ENCODE measurements around the gene NPRL2.

DNA sequence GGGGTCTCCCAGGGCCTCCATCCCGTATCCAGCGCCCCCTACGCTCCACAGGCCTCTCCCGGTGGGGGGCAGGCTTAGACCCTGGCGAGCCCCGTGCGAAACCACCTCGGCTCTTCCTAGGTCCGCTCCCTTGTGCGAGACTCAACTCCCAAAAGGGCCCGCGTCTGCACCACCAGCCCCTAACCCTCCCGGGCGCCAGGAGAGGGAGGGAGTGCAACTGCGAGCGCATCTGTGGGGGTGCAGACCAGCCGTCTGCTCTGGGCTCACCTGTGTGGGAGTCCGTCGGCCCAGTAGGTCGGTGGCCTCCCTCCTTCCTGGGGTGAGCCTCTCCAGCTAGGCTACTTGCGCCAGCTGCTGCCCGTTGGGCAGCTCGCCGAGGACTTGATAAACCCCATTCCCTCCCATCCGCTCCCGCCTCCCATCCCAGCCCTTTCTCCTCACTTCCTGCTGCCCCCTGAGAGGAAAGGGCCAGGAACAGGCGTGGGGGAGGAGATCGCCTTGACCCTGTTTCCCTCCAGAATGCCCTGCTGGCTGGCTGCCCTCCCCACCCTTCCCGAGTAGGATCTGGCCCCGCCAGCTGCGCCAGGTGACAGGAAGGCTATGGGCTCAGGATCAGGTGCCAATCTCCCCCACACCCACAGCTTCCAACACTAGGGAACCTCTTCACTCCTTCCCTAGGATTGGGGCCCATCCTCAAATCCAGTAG, 28.0 kb downstream of the NPRL2 start, which contains the start of gene HYAL2:
- TF ChIP-seq, protein P1, sequence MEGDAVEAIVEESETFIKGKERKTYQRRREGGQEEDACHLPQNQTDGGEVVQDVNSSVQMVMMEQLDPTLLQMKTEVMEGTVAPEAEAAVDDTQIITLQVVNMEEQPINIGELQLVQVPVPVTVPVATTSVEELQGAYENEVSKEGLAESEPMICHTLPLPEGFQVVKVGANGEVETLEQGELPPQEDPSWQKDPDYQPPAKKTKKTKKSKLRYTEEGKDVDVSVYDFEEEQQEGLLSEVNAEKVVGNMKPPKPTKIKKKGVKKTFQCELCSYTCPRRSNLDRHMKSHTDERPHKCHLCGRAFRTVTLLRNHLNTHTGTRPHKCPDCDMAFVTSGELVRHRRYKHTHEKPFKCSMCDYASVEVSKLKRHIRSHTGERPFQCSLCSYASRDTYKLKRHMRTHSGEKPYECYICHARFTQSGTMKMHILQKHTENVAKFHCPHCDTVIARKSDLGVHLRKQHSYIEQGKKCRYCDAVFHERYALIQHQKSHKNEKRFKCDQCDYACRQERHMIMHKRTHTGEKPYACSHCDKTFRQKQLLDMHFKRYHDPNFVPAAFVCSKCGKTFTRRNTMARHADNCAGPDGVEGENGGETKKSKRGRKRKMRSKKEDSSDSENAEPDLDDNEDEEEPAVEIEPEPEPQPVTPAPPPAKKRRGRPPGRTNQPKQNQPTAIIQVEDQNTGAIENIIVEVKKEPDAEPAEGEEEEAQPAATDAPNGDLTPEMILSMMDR (conservative IDR thresholded peaks at IDR 0.05) = no peak
- TF ChIP-seq EZH2 (IDR thresholded peaks at IDR 0.05; ENCODE audit: low read depth) = no peak

Data from PC-9 (cell line).